IMR-90 (cell line): Measurements from ENCODE around the gene CNOT2.

Source experiments
- RAD21 ChIP-seq: IDR thresholded peaks from 2 replicates; pipeline ENCODE4 v1.6.1; 2012; ENCODE audit warnings: low read length, improper control_type of control experiment
- RFX5 ChIP-seq: IDR thresholded peaks from 2 replicates; pipeline ENCODE4 v1.8.0; 2012; ENCODE audit warnings: low read depth, mild to moderate bottlenecking, low read length, moderate library complexity
- TF ChIP-seq, protein P1 (sequence below): fragments of 150-350 bp; IDR thresholded peaks from 2 replicates; pipeline ENCODE4 v1.6.1; 2016; ENCODE audit warnings: low read depth, mild to moderate bottlenecking, low read length, moderate library complexity, borderline replicate concordance
- TF ChIP-seq, protein P2 (sequence below): fragments of 150-350 bp; IDR thresholded peaks from 2 replicates; pipeline ENCODE4 v1.6.1; 2017; ENCODE audit warnings: mild to moderate bottlenecking, antibody characterized with exemption, low read length, low read depth
- TF ChIP-seq, protein P3 (sequence below): conservative IDR thresholded peaks from 2 replicates; pipeline ENCODE4 v1.5.1; 2012; ENCODE audit warnings: mild to moderate bottlenecking, low read depth, low read length, improper control_type of control experiment

DNA sequence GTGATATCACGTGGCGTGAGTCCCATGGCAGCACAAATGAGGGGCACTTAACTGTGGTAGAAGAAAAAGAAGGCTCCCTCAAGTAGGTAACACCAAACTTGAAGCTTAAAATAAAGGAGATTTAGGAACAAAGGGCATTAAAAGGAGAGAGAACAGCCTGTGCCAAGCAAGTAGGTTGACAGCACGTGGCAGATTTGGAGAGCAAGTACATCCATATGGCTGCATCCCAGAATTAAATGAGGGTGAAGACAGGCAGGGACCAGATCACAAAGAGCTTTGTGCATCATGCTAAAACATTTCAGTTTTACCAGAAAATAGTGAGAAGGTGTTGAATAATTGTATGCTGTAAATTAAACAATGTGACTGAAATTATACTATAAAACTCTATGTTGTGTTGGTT, 155.6 kb downstream of the CNOT2 start:
- TF ChIP-seq RAD21 (no peak), RFX5 (no peak)
- TF ChIP-seq, protein P1, sequence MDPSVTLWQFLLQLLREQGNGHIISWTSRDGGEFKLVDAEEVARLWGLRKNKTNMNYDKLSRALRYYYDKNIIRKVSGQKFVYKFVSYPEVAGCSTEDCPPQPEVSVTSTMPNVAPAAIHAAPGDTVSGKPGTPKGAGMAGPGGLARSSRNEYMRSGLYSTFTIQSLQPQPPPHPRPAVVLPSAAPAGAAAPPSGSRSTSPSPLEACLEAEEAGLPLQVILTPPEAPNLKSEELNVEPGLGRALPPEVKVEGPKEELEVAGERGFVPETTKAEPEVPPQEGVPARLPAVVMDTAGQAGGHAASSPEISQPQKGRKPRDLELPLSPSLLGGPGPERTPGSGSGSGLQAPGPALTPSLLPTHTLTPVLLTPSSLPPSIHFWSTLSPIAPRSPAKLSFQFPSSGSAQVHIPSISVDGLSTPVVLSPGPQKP: no peak
- TF ChIP-seq, protein P2, sequence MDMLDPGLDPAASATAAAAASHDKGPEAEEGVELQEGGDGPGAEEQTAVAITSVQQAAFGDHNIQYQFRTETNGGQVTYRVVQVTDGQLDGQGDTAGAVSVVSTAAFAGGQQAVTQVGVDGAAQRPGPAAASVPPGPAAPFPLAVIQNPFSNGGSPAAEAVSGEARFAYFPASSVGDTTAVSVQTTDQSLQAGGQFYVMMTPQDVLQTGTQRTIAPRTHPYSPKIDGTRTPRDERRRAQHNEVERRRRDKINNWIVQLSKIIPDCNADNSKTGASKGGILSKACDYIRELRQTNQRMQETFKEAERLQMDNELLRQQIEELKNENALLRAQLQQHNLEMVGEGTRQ: no peak
- TF ChIP-seq, protein P3, sequence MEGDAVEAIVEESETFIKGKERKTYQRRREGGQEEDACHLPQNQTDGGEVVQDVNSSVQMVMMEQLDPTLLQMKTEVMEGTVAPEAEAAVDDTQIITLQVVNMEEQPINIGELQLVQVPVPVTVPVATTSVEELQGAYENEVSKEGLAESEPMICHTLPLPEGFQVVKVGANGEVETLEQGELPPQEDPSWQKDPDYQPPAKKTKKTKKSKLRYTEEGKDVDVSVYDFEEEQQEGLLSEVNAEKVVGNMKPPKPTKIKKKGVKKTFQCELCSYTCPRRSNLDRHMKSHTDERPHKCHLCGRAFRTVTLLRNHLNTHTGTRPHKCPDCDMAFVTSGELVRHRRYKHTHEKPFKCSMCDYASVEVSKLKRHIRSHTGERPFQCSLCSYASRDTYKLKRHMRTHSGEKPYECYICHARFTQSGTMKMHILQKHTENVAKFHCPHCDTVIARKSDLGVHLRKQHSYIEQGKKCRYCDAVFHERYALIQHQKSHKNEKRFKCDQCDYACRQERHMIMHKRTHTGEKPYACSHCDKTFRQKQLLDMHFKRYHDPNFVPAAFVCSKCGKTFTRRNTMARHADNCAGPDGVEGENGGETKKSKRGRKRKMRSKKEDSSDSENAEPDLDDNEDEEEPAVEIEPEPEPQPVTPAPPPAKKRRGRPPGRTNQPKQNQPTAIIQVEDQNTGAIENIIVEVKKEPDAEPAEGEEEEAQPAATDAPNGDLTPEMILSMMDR: no peak
